VCaP (cell line): ENCODE data around the gene ADAM8.

Source experiments
- H3K27ac ChIP-seq: fragments of 450-650 bp; 2 replicates; pipeline ENCODE4 v1.5.1; 2017
- CTCF ChIP-seq: fragments of 450-650 bp; conservative IDR thresholded peaks from 2 replicates; pipeline ENCODE4 v1.5.1; 2017; ENCODE audit warnings: mild to moderate bottlenecking, moderate library complexity

Gene ADAM8

GRCh38 chr10:133216776-133217175 is 59.9 kb downstream of the ADAM8 start:
- H3K27ac ChIP-seq = no peak overlapping the region
- TF ChIP-seq CTCF = no peak

GRCh38 chr10:133215586-133215985 is 61.1 kb downstream of the ADAM8 start:
- H3K27ac ChIP-seq = no peak overlapping the region
- TF ChIP-seq CTCF = no peak

- no peak overlapping the region for H3K27ac ChIP-seq
- no peak for TF ChIP-seq CTCF
Measured at GRCh38 chr10:133214468-133215410, 61.9 kb downstream of the ADAM8 start.

GRCh38 chr10:133213641-133214467 is 62.8 kb downstream of the ADAM8 start:
- no peak for TF ChIP-seq CTCF
- no peak overlapping the region for H3K27ac ChIP-seq

GRCh38 chr10:133212853-133213494 is 63.7 kb downstream of the ADAM8 start:
- TF ChIP-seq CTCF = no peak
- no peak overlapping the region for H3K27ac ChIP-seq
